HepG2 (cell line): Measurements from ENCODE around the gene TMEM9B. TPM values are rescaled to one million over a fixed set of nuclear protein-coding genes. Genes with fewer than 3 reads are reported as not detected.
A peak's percentile ranks its signal among the peaks of the same experiment; 100 is the strongest.

Experiments
- FIP1L1 ChIP-seq: fragments of 200-400 bp; formaldehyde crosslinking; IDR thresholded peaks from 2 replicates; pipeline ENCODE4 v1.6.1; 2018; ENCODE audit warnings: low read depth, mild to moderate bottlenecking, low read length, moderate library complexity, borderline replicate concordance; ENCODE audit not compliant: insufficient read depth
- GFI1 ChIP-seq: sonication (generic); formaldehyde crosslinking; IDR thresholded peaks from 2 replicates; pipeline ENCODE4 v1.5.0; 2020; ENCODE audit warnings: missing genetic modification reagents, mild to moderate bottlenecking, borderline replicate concordance
- MAFF ChIP-seq: IDR thresholded peaks from 2 replicates; pipeline ENCODE4 v1.6.1; 2011; ENCODE audit warnings: low read depth, low read length, improper control_type of control experiment
- MEIS2 ChIP-seq: sonication (generic); formaldehyde crosslinking; IDR thresholded peaks from 2 replicates; pipeline ENCODE4 v1.9.0; 2021; ENCODE audit warnings: mild to moderate bottlenecking, missing genetic modification reagents
- NAIF1 ChIP-seq: sonication (generic); formaldehyde crosslinking; IDR thresholded peaks from 2 replicates; pipeline ENCODE4 v1.5.0; 2020; ENCODE audit warnings: mild to moderate bottlenecking, missing genetic modification reagents, borderline replicate concordance
- SMC3 ChIP-seq: IDR thresholded peaks from 2 replicates; pipeline ENCODE4 v1.6.1; 2011; ENCODE audit warnings: low read length, improper control_type of control experiment
- TAF15 ChIP-seq: fragments of 200-400 bp; formaldehyde crosslinking; IDR thresholded peaks from one replicate; pipeline ENCODE4 v1.6.1; 2018; ENCODE audit warnings: mild to moderate bottlenecking, low read depth, low read length; ENCODE audit not compliant: poor library complexity, severe bottlenecking
- ZFP36 ChIP-seq: fragments of 150-350 bp; IDR thresholded peaks from 2 replicates; pipeline ENCODE4 v1.6.1; 2018; ENCODE audit warnings: borderline replicate concordance, low read length, low read depth; ENCODE audit not compliant: partially characterized antibody
- ZNF160 ChIP-seq: sonication (generic); formaldehyde crosslinking; IDR thresholded peaks from 2 replicates; pipeline ENCODE4 v1.8.0; 2022; ENCODE audit warnings: mild to moderate bottlenecking, inconsistent platforms, missing genetic modification reagents
- ZNF20 ChIP-seq: sonication (generic); formaldehyde crosslinking; IDR thresholded peaks from 2 replicates; pipeline ENCODE4 v1.4.0; 2020; ENCODE audit warnings: mild to moderate bottlenecking, moderate library complexity, missing genetic modification reagents
- ZNF329 ChIP-seq: sonication (generic); formaldehyde crosslinking; IDR thresholded peaks from 2 replicates; pipeline ENCODE4 v1.9.0; 2021; ENCODE audit warnings: low read depth, mild to moderate bottlenecking, missing genetic modification reagents
- ZNF350 ChIP-seq: sonication (generic); formaldehyde crosslinking; IDR thresholded peaks from 2 replicates; pipeline ENCODE4 v1.4.0; 2020; ENCODE audit warnings: mild to moderate bottlenecking, low read depth, missing genetic modification reagents, borderline replicate concordance
- ZNF549 ChIP-seq: sonication (generic); formaldehyde crosslinking; IDR thresholded peaks from 2 replicates; pipeline ENCODE4 v1.5.0; 2020; ENCODE audit warnings: missing genetic modification reagents
- ZSCAN30 ChIP-seq: sonication (generic); formaldehyde crosslinking; IDR thresholded peaks from 2 replicates; pipeline ENCODE4 v1.5.0; 2020; ENCODE audit warnings: mild to moderate bottlenecking, missing genetic modification reagents
- polyA plus RNA-seq, 8 experiments: library from polyadenylated mRNA; depleted of rRNA in 3 of 8; stranded (reverse) in 7 of 8; unstranded in 1 of 8; fragments of >200 nt; fragmentation: Illumina TruSeq in 4 of 8; extraction: Trizol in 4 of 8; gene quantifications; 2 replicates each; pipeline versions ENCODE4 v1.2.1 to v1.2.3, GENCODE V29; 2011 to 2016; ENCODE audit warnings: low read depth in 4 of 8, missing spikeins in 1 of 8, mixed read lengths in 1 of 8; ENCODE audit not compliant: insufficient read depth in 1 of 8
- total RNA-seq, 5 experiments: library from RNA; depleted of rRNA; stranded (reverse); fragments of >200 nt; fragmentation: Illumina TruSeq; extraction: Trizol; gene quantifications; 2 replicates each; pipeline ENCODE4 v1.2.3, GENCODE V29; 2016; ENCODE audit warnings: low read depth in 1 of 5
- TF ChIP-seq, protein P1 (sequence below): sonication (generic); formaldehyde crosslinking; IDR thresholded peaks from 2 replicates; pipeline ENCODE4 v1.4.0; 2020; ENCODE audit warnings: missing genetic modification reagents, borderline replicate concordance
- TF ChIP-seq, protein P2 (sequence below): sonication (generic); formaldehyde crosslinking; conservative IDR thresholded peaks from 2 replicates; pipeline ENCODE4 v1.4.0; 2020; ENCODE audit warnings: missing genetic modification reagents
- TF ChIP-seq, protein P3 (sequence below): sonication (generic); formaldehyde crosslinking; IDR thresholded peaks from 2 replicates; pipeline ENCODE4 v1.4.0; 2020; ENCODE audit warnings: missing genetic modification reagents, borderline replicate concordance
- TF ChIP-seq, protein P4 (sequence below): sonication (generic); formaldehyde crosslinking; IDR thresholded peaks from 2 replicates; pipeline ENCODE4 v1.5.1; 2020; ENCODE audit warnings: mild to moderate bottlenecking, missing genetic modification reagents, borderline replicate concordance
- TF ChIP-seq, protein P5 (sequence below), 2 experiments: fragments of 450-650 bp in 1 of 2; sonication (generic) in 1 of 2; formaldehyde crosslinking; IDR thresholded peaks; 2 replicates each; pipeline versions ENCODE4 v1.5.0 to v1.8.0; 2020 to 2022; ENCODE audit warnings: mild to moderate bottlenecking in 1 of 2, missing genetic modification reagents in 1 of 2

TMEM9B gene
- total and polyA plus RNA-seq, 2 of the 13 experiments (the other 11 are each of a cell fraction or from before 2014, with no cell fraction given): 12.4 to 20.8 TPM

DNA sequence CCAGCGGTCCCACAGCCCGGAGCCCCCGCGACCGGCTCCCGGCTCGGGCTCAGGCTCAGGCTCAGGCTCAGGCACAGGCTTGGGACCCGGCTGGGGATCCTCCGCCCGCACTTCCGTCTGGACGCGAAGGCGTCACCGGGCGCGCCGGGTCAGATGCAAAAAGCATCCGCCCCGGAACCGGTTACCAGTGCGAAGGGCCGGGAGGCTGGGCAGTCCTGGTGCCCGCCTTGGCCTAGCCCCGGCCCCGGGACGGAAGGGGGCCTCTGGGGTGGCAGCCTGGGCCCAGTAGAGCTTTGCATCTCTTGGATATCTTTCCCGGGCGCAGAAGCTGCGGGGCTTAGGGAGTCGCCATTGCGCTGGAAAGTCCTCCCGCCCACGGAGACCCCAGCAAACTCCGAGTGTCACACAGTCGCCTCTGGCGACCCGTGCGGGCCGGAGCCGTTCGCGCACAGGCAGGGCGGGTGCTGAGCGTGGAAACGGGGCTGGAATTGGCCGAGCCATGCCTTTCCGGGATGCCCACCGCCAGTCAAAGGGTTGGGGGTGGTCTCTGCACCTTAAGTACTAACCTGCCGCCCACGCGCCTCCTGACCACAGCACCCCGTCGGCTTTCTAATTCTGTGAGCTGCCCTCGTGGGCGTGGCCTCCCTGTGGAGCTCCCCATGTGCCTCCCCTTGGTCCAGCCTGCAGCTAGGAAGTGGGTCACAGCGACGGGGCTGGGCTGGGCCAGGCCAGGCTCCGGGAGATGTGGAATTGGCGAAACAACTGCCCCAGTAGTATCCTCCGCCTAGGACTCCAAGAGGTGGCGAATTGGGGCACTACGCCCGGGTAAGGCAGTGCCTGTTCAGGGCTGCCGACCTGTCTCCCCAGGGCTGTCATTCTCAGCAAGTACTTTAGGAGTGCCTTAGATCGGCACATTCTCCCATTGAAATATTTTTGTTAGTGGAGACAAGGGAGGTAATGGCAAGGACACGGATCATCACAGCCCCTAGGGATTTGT lies at the start of gene TMEM9B (continued):
- TF ChIP-seq NAIF1 (CRISPR knock-in tag): 0 out of 2 replicates have a peak, but pooled peaks have one; percentile 58
- TF ChIP-seq ZNF350 (CRISPR knock-in tag): peak; percentile 93; the same call in 1 of the 2 replicates
- TF ChIP-seq TAF15: no peak
- TF ChIP-seq, protein P1, sequence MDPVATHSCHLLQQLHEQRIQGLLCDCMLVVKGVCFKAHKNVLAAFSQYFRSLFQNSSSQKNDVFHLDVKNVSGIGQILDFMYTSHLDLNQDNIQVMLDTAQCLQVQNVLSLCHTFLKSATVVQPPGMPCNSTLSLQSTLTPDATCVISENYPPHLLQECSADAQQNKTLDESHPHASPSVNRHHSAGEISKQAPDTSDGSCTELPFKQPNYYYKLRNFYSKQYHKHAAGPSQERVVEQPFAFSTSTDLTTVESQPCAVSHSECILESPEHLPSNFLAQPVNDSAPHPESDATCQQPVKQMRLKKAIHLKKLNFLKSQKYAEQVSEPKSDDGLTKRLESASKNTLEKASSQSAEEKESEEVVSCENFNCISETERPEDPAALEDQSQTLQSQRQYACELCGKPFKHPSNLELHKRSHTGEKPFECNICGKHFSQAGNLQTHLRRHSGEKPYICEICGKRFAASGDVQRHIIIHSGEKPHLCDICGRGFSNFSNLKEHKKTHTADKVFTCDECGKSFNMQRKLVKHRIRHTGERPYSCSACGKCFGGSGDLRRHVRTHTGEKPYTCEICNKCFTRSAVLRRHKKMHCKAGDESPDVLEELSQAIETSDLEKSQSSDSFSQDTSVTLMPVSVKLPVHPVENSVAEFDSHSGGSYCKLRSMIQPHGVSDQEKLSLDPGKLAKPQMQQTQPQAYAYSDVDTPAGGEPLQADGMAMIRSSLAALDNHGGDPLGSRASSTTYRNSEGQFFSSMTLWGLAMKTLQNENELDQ: no peak
- TF ChIP-seq MAFF: no peak
- TF ChIP-seq ZNF549: 0 out of 2 replicates have a peak, but pooled peaks have one; percentile 26
- no peak for TF ChIP-seq ZNF160 (CRISPR knock-in tag)
- TF ChIP-seq, protein P2, sequence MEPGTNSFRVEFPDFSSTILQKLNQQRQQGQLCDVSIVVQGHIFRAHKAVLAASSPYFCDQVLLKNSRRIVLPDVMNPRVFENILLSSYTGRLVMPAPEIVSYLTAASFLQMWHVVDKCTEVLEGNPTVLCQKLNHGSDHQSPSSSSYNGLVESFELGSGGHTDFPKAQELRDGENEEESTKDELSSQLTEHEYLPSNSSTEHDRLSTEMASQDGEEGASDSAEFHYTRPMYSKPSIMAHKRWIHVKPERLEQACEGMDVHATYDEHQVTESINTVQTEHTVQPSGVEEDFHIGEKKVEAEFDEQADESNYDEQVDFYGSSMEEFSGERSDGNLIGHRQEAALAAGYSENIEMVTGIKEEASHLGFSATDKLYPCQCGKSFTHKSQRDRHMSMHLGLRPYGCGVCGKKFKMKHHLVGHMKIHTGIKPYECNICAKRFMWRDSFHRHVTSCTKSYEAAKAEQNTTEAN (CRISPR knock-in tag): peak; percentile 75; the same call in 1 of the 2 replicates
- TF ChIP-seq, protein P3, sequence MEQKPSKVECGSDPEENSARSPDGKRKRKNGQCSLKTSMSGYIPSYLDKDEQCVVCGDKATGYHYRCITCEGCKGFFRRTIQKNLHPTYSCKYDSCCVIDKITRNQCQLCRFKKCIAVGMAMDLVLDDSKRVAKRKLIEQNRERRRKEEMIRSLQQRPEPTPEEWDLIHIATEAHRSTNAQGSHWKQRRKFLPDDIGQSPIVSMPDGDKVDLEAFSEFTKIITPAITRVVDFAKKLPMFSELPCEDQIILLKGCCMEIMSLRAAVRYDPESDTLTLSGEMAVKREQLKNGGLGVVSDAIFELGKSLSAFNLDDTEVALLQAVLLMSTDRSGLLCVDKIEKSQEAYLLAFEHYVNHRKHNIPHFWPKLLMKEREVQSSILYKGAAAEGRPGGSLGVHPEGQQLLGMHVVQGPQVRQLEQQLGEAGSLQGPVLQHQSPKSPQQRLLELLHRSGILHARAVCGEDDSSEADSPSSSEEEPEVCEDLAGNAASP (CRISPR knock-in tag): 0 out of 2 replicates have a peak, but pooled peaks have one; percentile 13
- TF ChIP-seq ZSCAN30 (CRISPR knock-in tag): no peak
- peak; percentile 66; the same call in 1 of the 2 replicates for TF ChIP-seq ZNF329
- TF ChIP-seq, protein P4, sequence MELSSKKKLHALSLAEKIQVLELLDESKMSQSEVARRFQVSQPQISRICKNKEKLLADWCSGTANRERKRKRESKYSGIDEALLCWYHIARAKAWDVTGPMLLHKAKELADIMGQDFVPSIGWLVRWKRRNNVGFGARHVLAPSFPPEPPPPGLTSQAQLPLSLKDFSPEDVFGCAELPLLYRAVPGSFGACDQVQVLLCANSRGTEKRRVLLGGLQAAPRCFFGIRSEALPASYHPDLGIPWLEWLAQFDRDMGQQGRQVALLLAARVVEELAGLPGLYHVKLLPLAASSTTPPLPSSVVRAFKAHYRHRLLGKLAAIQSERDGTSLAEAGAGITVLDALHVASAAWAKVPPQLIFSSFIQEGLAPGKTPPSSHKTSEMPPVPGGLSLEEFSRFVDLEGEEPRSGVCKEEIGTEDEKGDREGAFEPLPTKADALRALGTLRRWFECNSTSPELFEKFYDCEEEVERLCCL (CRISPR knock-in tag): 0 out of 2 replicates have a peak, but pooled peaks have one; percentile 6
- no peak for TF ChIP-seq SMC3
- TF ChIP-seq ZNF20 (CRISPR knock-in tag): no peak
- TF ChIP-seq GFI1 (CRISPR knock-in tag): peak; percentile 74; the same call in 1 of the 2 replicates
- no peak for TF ChIP-seq FIP1L1
- TF ChIP-seq MEIS2 (CRISPR knock-in tag): peak; percentile 50; the same call in 1 of the 2 replicates
- TF ChIP-seq, protein P5, sequence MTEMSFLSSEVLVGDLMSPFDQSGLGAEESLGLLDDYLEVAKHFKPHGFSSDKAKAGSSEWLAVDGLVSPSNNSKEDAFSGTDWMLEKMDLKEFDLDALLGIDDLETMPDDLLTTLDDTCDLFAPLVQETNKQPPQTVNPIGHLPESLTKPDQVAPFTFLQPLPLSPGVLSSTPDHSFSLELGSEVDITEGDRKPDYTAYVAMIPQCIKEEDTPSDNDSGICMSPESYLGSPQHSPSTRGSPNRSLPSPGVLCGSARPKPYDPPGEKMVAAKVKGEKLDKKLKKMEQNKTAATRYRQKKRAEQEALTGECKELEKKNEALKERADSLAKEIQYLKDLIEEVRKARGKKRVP (CRISPR knock-in tag; IDR thresholded peaks at IDR 0.05): no peak
- TF ChIP-seq ZFP36: no peak
